PFSK-1 (cell line): Measurements from ENCODE around the gene GNAI1.

Experiments used
- POLR2AphosphoS5 ChIP-seq: IDR thresholded peaks from 2 replicates; pipeline ENCODE4 v1.6.1; 2012; ENCODE audit warnings: low read depth, mild to moderate bottlenecking, control low read depth, low read length, moderate library complexity
- TAF1 ChIP-seq: IDR thresholded peaks from 2 replicates; pipeline ENCODE4 v1.6.1; 2012; ENCODE audit warnings: low read length, control low read depth, borderline replicate concordance; ENCODE audit not compliant: insufficient read depth
- TF ChIP-seq, protein P1 (sequence below), 2 experiments: IDR thresholded peaks; 2 replicates each; pipeline versions ENCODE4 v1.6.1 to v1.8.0; 2011 to 2012; ENCODE audit warnings: low read depth in 2 of 2, low read length in 2 of 2, control low read depth in 1 of 2, inconsistent platforms in 1 of 2, mild to moderate bottlenecking in 1 of 2, moderate library complexity in 1 of 2; ENCODE audit not compliant: insufficient read depth in 1 of 2

DNA sequence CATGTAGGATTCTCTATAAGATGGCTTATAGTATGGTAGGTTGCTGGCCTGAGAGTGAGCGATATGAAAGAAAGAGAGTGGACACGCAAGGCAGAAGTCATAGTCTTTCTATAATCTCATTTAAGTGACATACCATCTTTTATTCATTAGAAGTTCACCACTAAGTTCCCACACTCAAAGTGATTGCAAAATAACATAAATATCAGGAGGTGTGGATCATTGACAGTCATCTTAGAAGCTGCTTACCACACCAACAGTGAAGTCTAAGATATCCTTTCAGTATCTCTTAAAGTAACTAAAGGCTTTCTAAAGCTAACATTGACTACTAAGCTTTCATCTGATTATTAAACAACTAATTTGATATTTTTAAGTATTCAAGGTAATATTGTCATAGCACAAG lies 36.9 kb upstream of the GNAI1 start:
- TF ChIP-seq POLR2AphosphoS5 (no peak), TAF1 (no peak)
- TF ChIP-seq, protein P1, sequence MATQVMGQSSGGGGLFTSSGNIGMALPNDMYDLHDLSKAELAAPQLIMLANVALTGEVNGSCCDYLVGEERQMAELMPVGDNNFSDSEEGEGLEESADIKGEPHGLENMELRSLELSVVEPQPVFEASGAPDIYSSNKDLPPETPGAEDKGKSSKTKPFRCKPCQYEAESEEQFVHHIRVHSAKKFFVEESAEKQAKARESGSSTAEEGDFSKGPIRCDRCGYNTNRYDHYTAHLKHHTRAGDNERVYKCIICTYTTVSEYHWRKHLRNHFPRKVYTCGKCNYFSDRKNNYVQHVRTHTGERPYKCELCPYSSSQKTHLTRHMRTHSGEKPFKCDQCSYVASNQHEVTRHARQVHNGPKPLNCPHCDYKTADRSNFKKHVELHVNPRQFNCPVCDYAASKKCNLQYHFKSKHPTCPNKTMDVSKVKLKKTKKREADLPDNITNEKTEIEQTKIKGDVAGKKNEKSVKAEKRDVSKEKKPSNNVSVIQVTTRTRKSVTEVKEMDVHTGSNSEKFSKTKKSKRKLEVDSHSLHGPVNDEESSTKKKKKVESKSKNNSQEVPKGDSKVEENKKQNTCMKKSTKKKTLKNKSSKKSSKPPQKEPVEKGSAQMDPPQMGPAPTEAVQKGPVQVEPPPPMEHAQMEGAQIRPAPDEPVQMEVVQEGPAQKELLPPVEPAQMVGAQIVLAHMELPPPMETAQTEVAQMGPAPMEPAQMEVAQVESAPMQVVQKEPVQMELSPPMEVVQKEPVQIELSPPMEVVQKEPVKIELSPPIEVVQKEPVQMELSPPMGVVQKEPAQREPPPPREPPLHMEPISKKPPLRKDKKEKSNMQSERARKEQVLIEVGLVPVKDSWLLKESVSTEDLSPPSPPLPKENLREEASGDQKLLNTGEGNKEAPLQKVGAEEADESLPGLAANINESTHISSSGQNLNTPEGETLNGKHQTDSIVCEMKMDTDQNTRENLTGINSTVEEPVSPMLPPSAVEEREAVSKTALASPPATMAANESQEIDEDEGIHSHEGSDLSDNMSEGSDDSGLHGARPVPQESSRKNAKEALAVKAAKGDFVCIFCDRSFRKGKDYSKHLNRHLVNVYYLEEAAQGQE (IDR thresholded peaks at IDR 0.05; ENCODE audit: insufficient read depth in 1 of 2, low read depth in 2 of 2, low read length in 2 of 2), result no peak
